OCI-LY1 (cell line): ENCODE results near the gene SLC43A2.

Experiments
- EZH2 ChIP-seq: fragments of 200-600 bp; sonication (generic), shearing (Covaris generic); IDR thresholded peaks from 2 replicates; pipeline ENCODE4 v1.8.0; 2017; ENCODE audit warnings: borderline replicate concordance, mixed run types, mild to moderate bottlenecking, antibody characterized with exemption, low read length, moderate library complexity, mixed read lengths
- TF ChIP-seq, protein P1 (sequence below): fragments of 200-600 bp; sonication (generic), shearing (Covaris generic); IDR thresholded peaks from 2 replicates; pipeline ENCODE4 v1.5.1; 2017; ENCODE audit warnings: mild to moderate bottlenecking, antibody characterized with exemption, low read length, moderate library complexity, mixed read lengths

DNA sequence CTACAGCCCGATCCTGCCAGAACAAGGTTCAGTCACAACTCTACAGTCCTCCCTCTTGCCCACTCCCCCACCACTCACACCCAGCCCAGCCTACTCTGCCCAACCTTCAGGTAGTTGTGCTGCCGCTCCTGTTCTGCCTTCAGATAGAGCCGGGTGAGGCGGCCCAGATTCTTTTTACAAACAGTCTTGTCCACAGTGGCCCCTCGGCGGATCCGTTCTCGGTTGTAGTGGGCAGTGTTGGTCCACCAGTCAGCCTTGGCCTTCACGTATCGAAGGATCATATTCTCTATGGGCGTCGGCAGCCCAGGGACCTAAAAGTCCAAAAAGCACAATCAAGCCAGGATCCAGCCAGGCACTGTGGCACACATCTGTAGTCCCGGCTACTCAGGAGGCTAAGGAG is 47.8 kb upstream of the SLC43A2 start:
- TF ChIP-seq, protein P1, sequence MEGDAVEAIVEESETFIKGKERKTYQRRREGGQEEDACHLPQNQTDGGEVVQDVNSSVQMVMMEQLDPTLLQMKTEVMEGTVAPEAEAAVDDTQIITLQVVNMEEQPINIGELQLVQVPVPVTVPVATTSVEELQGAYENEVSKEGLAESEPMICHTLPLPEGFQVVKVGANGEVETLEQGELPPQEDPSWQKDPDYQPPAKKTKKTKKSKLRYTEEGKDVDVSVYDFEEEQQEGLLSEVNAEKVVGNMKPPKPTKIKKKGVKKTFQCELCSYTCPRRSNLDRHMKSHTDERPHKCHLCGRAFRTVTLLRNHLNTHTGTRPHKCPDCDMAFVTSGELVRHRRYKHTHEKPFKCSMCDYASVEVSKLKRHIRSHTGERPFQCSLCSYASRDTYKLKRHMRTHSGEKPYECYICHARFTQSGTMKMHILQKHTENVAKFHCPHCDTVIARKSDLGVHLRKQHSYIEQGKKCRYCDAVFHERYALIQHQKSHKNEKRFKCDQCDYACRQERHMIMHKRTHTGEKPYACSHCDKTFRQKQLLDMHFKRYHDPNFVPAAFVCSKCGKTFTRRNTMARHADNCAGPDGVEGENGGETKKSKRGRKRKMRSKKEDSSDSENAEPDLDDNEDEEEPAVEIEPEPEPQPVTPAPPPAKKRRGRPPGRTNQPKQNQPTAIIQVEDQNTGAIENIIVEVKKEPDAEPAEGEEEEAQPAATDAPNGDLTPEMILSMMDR, result no peak
- no peak for TF ChIP-seq EZH2
